HL-60 (cell line): ENCODE measurements around the gene NDEL1.

Experiments
- CTCF ChIP-seq: IDR thresholded peaks from one replicate; pipeline ENCODE4 v1.5.1; 2011; ENCODE audit warnings: low read length, control low read depth, inconsistent platforms; ENCODE audit not compliant: insufficient read depth
- GABPA ChIP-seq: IDR thresholded peaks from 2 replicates; pipeline ENCODE4 v1.6.1; 2012; ENCODE audit warnings: low read depth
- POLR2AphosphoS5 ChIP-seq: IDR thresholded peaks from 2 replicates; pipeline ENCODE4 v1.6.1; 2012; ENCODE audit warnings: low read depth

- TF ChIP-seq CTCF = no peak
- TF ChIP-seq POLR2AphosphoS5 = no peak
- TF ChIP-seq GABPA = no peak
Observed at GRCh38 chr17:8417806-8418205, 17.9 kb upstream of the NDEL1 start.
